ENCODE data around the gene SCN8A.
"Not testable (repeated sequence)": the region's sequence is repeated elsewhere in the genome, so short reads cannot be mapped to it uniquely, and the experiment has no call there.

GRCh38 chr12:51798051-51798450 lies 207.0 kb downstream of the SCN8A start:
- TF ChIP-seq CTCF (IDR thresholded peaks at IDR 0.05; ENCODE audit: low read length); EZH2 (optimal IDR thresholded peaks at IDR 0.05; ENCODE audit: low read depth, low read length); EZH2phosphoT487 (IDR thresholded peaks at IDR 0.05; ENCODE audit: low read length): not testable (repeated sequence)

Measured in MM.1S (cell line).